WTC11 (cell line): Measurements from ENCODE around the gene PRXL2A. TPM values are rescaled to one million over a fixed set of nuclear protein-coding genes. Genes with fewer than 3 reads are reported as not detected.

Experiments
- ATAC-seq: fragments of 200-7000 bp; cut with Tn5 transposase; 2 replicates; pipeline ENCODE4 v1.10.0; 2021; ENCODE audit warnings: mild to moderate bottlenecking, moderate library complexity
- CTCF ChIA-PET: fragments of 300-600 bp; sonication (Branson Sonifier 250); formaldehyde crosslinking; loops from one replicate; lab custom pipeline; 2021; ENCODE audit warnings: antibody characterized with exemption; lab: Charles Lee
- POLR2A ChIA-PET: fragments of 350-600 bp; sonication (Branson Sonifier 250); formaldehyde crosslinking; loops from one replicate; lab custom pipeline; 2021; ENCODE audit warnings: antibody characterized with exemption; lab: Charles Lee
- DNase-seq: peaks from one replicate; pipeline ENCODE4 v3.0.0; 2021; ENCODE audit warnings: low spot score
- H3K27ac Mint-ChIP-seq: 2 replicates; pipeline ENCODE4 v1.8.0; 2021; ENCODE audit warnings: mixed read lengths
- H3K27me3 Mint-ChIP-seq: 2 replicates; pipeline ENCODE4 v1.8.0; 2021; ENCODE audit warnings: low read depth, mild to moderate bottlenecking, moderate library complexity, mixed read lengths
- H3K36me3 Mint-ChIP-seq: 2 replicates; pipeline ENCODE4 v1.8.0; 2021; ENCODE audit warnings: mixed read lengths
- H3K4me1 Mint-ChIP-seq: 2 replicates; pipeline ENCODE4 v1.8.0; 2022; ENCODE audit warnings: mixed read lengths
- H3K4me3 Mint-ChIP-seq: 2 replicates; pipeline ENCODE4 v1.8.0; 2021; ENCODE audit warnings: mild to moderate bottlenecking, moderate library complexity, mixed read lengths
- H3K9me3 Mint-ChIP-seq: 2 replicates; pipeline ENCODE4 v1.8.0; 2021; ENCODE audit warnings: mixed read lengths
- HMGA2 ChIP-seq: fragments of 250-450 bp; sonication (Bioruptor Pico); IDR thresholded peaks from 2 replicates; pipeline ENCODE4 v1.4.0; 2021; ENCODE audit warnings: mild to moderate bottlenecking, moderate library complexity
- IRF2 ChIP-seq: sonication (generic); formaldehyde crosslinking; IDR thresholded peaks from 2 replicates; pipeline ENCODE4 v1.8.0; 2022; ENCODE audit warnings: low read depth, missing genetic modification reagents, borderline replicate concordance
- JUN ChIP-seq: sonication (generic); formaldehyde crosslinking; IDR thresholded peaks from 2 replicates; pipeline ENCODE4 v1.8.0; 2023; ENCODE audit warnings: mild to moderate bottlenecking, missing genetic modification reagents
- KAT7 ChIP-seq: sonication (generic); formaldehyde crosslinking; IDR thresholded peaks from 2 replicates; pipeline ENCODE4 v1.8.1; 2023; ENCODE audit warnings: missing genetic modification reagents, mild to moderate bottlenecking, borderline replicate concordance
- NFYB ChIP-seq: sonication (generic); formaldehyde crosslinking; conservative IDR thresholded peaks from 2 replicates; pipeline ENCODE4 v1.8.0; 2022; ENCODE audit warnings: low read depth, missing genetic modification reagents
- PRRX2 ChIP-seq: fragments of 250-450 bp; sonication (Bioruptor Pico); IDR thresholded peaks from 2 replicates; pipeline ENCODE4 v1.8.0; 2021; ENCODE audit warnings: mild to moderate bottlenecking
- RORB ChIP-seq: fragments of 250-450 bp; sonication (Bioruptor Pico); IDR thresholded peaks from 2 replicates; pipeline ENCODE4 v1.9.0; 2021; ENCODE audit warnings: mild to moderate bottlenecking
- ZNF416 ChIP-seq: fragments of 250-450 bp; sonication (Bioruptor Pico); IDR thresholded peaks from 2 replicates; pipeline ENCODE4 v1.9.0; 2021; ENCODE audit warnings: mild to moderate bottlenecking, inconsistent platforms
- ZNF423 ChIP-seq: fragments of 250-450 bp; sonication (Bioruptor Pico); IDR thresholded peaks from 2 replicates; pipeline ENCODE4 v2.1.2; 2022; ENCODE audit warnings: mild to moderate bottlenecking, moderate library complexity
- ZNF671 ChIP-seq: fragments of 250-450 bp; sonication (Bioruptor Pico); IDR thresholded peaks from 2 replicates; pipeline ENCODE4 v1.8.0; 2021; ENCODE audit warnings: mild to moderate bottlenecking
- total RNA-seq: library from RNA; stranded (reverse); gene quantifications from 3 replicates; pipeline ENCODE4 v1.2.3, GENCODE V29; 2021
- TF ChIP-seq, protein P1 (sequence below): sonication (generic); formaldehyde crosslinking; IDR thresholded peaks from 2 replicates; pipeline ENCODE4 v1.8.0; 2022; ENCODE audit warnings: mild to moderate bottlenecking, missing genetic modification reagents
- TF ChIP-seq, protein P2 (sequence below): sonication (generic); formaldehyde crosslinking; IDR thresholded peaks from 2 replicates; pipeline ENCODE4 v1.8.1; 2023; ENCODE audit warnings: mild to moderate bottlenecking, missing genetic modification reagents, moderate library complexity
- TF ChIP-seq, protein P3 (sequence below): sonication (generic); formaldehyde crosslinking; IDR thresholded peaks from 2 replicates; pipeline ENCODE4 v1.8.1; 2022; ENCODE audit warnings: missing genetic modification reagents, borderline replicate concordance
- TF ChIP-seq, protein P4 (sequence below): sonication (generic); formaldehyde crosslinking; IDR thresholded peaks from 2 replicates; pipeline ENCODE4 v1.8.1; 2022; ENCODE audit warnings: mild to moderate bottlenecking, moderate library complexity, missing genetic modification reagents
- TF ChIP-seq, protein P5 (sequence below): sonication (generic); formaldehyde crosslinking; IDR thresholded peaks from 2 replicates; pipeline ENCODE4 v1.8.0; 2023; ENCODE audit warnings: missing genetic modification reagents, mild to moderate bottlenecking, borderline replicate concordance
- TF ChIP-seq, protein P6 (sequence below): sonication (generic); formaldehyde crosslinking; IDR thresholded peaks from 2 replicates; pipeline ENCODE4 v1.8.1; 2023; ENCODE audit warnings: mild to moderate bottlenecking, missing genetic modification reagents
- TF ChIP-seq, protein P7 (sequence below): fragments of 250-450 bp; sonication (Bioruptor Pico); conservative IDR thresholded peaks from 2 replicates; pipeline ENCODE4 v1.9.0; 2021; ENCODE audit warnings: mild to moderate bottlenecking
- TF ChIP-seq, protein P8 (sequence below): sonication (generic); formaldehyde crosslinking; IDR thresholded peaks from 2 replicates; pipeline ENCODE4 v1.8.0; 2023; ENCODE audit warnings: missing genetic modification reagents
- TF ChIP-seq, protein P9 (sequence below): sonication (generic); formaldehyde crosslinking; IDR thresholded peaks from 2 replicates; pipeline ENCODE4 v1.8.0; 2022; ENCODE audit warnings: mild to moderate bottlenecking, missing genetic modification reagents

The PRXL2A gene
- total RNA-seq, 1 experiment from 2014 or later = 46.6 TPM

DNA sequence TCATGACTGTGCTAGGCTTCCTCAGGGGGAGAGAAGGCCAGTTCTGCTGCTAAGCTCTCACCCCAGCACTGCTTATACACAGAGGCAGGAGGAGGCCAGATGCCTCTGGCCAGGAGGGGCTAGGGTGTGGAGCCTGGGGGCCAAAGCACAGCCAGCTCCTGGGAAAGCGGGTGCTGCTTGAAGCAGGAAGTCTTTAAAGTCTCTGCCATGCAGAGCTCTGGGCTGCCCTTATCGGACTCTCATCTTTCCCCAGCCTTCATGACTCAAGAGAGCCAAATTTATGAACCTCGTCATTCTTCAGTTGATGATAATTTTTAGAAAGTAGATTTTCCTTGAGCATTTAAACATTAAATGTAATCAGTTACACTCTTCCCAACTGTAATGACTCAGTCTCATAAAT lies 34.5 kb downstream of the PRXL2A start (continued):
- TF ChIP-seq, protein P1, sequence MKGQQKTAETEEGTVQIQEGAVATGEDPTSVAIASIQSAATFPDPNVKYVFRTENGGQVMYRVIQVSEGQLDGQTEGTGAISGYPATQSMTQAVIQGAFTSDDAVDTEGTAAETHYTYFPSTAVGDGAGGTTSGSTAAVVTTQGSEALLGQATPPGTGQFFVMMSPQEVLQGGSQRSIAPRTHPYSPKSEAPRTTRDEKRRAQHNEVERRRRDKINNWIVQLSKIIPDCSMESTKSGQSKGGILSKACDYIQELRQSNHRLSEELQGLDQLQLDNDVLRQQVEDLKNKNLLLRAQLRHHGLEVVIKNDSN (CRISPR knock-in tag) = no peak

DNA sequence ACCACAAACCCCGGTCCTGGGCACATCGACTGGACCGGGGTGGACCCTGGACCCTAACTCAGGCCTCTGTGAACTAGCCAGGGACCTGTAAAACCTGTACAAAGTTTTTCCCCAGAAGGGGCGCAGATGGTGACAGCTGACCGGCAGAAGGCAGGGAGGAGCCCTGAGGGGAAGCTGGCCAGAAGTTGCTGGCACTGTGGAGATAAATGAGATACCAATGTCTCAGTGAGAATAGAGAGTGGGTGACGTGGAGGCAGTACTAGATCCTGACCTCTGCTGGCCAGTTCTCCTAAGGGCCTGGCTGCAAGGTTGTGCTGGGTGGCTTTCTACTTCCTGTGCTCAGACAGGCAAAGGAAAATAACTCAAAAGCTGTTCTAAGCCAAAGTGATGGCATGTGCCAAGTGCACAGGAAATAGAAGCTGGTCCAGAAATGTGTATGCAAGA lies 35.2 kb downstream of the PRXL2A start:
- ChIA-PET POLR2A (interaction anchor here (1.5 kb wide), 1 partner anchor 62 kb away, joined by 6 read pairs; no protein-coding TSS in a partner anchor), CTCF (interaction anchor here (0.7 to 34.2 kb wide), 20 partner anchors 8 to 236 kb away, joined by 3 to 802 read pairs (median 9); partner anchors contain the start of gene PRXL2A)
- ATAC-seq (peak; percentile 74), DNase-seq (peak; percentile 19)
- no peak overlapping the region for H3K4me3 Mint-ChIP-seq
- no peaks in the 10 kb centered on the region for H3K36me3 Mint-ChIP-seq
- H3K27ac Mint-ChIP-seq = no peak overlapping the region
- H3K4me1 Mint-ChIP-seq = peaks cover 19% of the 10 kb centered on the region
- no peak for TF ChIP-seq KAT7 (CRISPR knock-in tag)
- no peak for TF ChIP-seq RORB (CRISPR knock-in tag)
- TF ChIP-seq ZNF423 (CRISPR knock-in tag) = no peak
- TF ChIP-seq PRRX2 = no peak
- H3K27me3 Mint-ChIP-seq = no peaks in the 10 kb centered on the region
- H3K9me3 Mint-ChIP-seq = no peaks in the 10 kb centered on the region

DNA sequence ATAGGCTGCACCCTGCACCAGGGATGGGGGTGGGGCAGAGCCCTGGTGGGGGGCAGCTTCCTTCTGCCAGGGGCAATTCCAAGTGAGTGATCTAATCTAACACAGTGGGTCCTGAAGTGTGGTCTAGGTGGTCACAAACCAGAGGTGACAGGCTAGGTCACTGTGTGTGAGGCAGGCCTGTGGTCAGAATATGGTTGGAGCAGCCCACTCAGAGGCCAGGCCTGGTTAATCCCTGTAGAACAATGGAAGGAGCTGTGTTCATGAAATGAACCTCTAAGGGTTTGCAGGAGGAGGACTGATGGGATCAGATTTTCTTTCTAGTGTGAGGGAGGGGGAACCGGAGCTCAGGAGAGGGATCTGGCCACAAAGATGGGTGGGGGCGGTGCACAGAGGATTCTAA lies 35.8 kb downstream of the PRXL2A start:
- Mint-ChIP-seq H3K4me1 (peaks cover 19% of the 10 kb centered on the region), H3K9me3 (no peaks in the 10 kb centered on the region), H3K27ac (no peak overlapping the region), H3K27me3 (no peaks in the 10 kb centered on the region), H3K4me3 (no peak overlapping the region), H3K36me3 (no peaks in the 10 kb centered on the region)
- DNase-seq (no peak), ATAC-seq (no peak)
- ChIA-PET POLR2A (interaction anchor here (1.1 to 1.5 kb wide), 3 partner anchors 21 to 61 kb away, joined by 4 to 6 read pairs (median 4); no protein-coding TSS in a partner anchor), CTCF (interaction anchor here (0.5 to 34.2 kb wide), 27 partner anchors 9 to 236 kb away, joined by 3 to 802 read pairs (median 5); partner anchors contain the start of gene PRXL2A)
- no peak for TF ChIP-seq ZNF416 (CRISPR knock-in tag)
- no peak for TF ChIP-seq IRF2
- TF ChIP-seq, protein P2, sequence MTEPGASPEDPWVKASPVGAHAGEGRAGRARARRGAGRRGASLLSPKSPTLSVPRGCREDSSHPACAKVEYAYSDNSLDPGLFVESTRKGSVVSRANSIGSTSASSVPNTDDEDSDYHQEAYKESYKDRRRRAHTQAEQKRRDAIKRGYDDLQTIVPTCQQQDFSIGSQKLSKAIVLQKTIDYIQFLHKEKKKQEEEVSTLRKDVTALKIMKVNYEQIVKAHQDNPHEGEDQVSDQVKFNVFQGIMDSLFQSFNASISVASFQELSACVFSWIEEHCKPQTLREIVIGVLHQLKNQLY (CRISPR knock-in tag) = no peak
- TF ChIP-seq, protein P3, sequence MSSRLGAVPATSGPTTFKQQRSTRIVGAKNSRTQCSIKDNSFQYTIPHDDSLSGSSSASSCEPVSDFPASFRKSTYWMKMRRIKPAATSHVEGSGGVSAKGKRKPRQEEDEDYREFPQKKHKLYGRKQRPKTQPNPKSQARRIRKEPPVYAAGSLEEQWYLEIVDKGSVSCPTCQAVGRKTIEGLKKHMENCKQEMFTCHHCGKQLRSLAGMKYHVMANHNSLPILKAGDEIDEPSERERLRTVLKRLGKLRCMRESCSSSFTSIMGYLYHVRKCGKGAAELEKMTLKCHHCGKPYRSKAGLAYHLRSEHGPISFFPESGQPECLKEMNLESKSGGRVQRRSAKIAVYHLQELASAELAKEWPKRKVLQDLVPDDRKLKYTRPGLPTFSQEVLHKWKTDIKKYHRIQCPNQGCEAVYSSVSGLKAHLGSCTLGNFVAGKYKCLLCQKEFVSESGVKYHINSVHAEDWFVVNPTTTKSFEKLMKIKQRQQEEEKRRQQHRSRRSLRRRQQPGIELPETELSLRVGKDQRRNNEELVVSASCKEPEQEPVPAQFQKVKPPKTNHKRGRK (CRISPR knock-in tag) = no peak
- TF ChIP-seq PRRX2 = no peak
- TF ChIP-seq, protein P4, sequence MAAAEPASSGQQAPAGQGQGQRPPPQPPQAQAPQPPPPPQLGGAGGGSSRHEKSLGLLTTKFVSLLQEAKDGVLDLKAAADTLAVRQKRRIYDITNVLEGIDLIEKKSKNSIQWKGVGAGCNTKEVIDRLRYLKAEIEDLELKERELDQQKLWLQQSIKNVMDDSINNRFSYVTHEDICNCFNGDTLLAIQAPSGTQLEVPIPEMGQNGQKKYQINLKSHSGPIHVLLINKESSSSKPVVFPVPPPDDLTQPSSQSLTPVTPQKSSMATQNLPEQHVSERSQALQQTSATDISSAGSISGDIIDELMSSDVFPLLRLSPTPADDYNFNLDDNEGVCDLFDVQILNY (CRISPR knock-in tag) = no peak
- no peak for TF ChIP-seq NFYB (CRISPR knock-in tag)
- TF ChIP-seq, protein P5, sequence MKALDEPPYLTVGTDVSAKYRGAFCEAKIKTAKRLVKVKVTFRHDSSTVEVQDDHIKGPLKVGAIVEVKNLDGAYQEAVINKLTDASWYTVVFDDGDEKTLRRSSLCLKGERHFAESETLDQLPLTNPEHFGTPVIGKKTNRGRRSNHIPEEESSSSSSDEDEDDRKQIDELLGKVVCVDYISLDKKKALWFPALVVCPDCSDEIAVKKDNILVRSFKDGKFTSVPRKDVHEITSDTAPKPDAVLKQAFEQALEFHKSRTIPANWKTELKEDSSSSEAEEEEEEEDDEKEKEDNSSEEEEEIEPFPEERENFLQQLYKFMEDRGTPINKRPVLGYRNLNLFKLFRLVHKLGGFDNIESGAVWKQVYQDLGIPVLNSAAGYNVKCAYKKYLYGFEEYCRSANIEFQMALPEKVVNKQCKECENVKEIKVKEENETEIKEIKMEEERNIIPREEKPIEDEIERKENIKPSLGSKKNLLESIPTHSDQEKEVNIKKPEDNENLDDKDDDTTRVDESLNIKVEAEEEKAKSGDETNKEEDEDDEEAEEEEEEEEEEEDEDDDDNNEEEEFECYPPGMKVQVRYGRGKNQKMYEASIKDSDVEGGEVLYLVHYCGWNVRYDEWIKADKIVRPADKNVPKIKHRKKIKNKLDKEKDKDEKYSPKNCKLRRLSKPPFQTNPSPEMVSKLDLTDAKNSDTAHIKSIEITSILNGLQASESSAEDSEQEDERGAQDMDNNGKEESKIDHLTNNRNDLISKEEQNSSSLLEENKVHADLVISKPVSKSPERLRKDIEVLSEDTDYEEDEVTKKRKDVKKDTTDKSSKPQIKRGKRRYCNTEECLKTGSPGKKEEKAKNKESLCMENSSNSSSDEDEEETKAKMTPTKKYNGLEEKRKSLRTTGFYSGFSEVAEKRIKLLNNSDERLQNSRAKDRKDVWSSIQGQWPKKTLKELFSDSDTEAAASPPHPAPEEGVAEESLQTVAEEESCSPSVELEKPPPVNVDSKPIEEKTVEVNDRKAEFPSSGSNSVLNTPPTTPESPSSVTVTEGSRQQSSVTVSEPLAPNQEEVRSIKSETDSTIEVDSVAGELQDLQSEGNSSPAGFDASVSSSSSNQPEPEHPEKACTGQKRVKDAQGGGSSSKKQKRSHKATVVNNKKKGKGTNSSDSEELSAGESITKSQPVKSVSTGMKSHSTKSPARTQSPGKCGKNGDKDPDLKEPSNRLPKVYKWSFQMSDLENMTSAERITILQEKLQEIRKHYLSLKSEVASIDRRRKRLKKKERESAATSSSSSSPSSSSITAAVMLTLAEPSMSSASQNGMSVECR (CRISPR knock-in tag) = no peak
- TF ChIP-seq, protein P6, sequence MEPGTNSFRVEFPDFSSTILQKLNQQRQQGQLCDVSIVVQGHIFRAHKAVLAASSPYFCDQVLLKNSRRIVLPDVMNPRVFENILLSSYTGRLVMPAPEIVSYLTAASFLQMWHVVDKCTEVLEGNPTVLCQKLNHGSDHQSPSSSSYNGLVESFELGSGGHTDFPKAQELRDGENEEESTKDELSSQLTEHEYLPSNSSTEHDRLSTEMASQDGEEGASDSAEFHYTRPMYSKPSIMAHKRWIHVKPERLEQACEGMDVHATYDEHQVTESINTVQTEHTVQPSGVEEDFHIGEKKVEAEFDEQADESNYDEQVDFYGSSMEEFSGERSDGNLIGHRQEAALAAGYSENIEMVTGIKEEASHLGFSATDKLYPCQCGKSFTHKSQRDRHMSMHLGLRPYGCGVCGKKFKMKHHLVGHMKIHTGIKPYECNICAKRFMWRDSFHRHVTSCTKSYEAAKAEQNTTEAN (CRISPR knock-in tag) = no peak
- TF ChIP-seq, protein P7, sequence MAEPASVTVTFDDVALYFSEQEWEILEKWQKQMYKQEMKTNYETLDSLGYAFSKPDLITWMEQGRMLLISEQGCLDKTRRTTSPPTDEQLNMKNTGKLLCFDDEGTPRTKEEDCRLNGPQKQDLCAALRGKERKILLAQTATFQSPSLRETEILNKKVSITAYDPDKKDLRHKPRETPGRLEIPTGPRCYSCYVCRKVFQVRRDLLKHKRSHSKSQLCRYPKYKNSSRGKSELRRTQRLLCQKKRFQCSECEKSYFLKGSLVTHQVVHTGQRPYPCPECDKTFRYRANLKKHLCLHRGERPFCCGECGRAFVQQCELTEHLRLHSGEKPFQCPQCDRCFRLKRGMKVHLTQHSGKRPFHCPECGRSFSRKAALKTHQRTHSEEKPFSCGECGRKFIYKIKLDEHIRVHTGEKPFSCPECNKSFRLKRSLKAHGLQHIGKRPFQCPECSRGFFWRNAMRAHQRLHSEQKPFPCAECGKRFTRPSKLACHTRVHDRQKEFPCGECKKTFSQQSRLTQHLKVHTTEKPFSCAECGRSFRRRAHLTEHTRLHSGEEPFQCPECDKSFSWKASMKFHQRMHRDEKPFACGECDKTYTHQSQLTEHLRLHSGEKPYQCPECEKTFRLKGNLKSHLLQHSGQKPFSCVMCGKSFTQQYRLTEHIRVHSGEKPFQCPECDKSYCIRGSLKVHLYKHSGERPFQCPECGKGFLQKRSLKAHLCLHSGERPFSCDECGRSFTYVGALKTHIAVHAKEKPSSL (CRISPR knock-in tag) = no peak
- TF ChIP-seq HMGA2 = no peak
- no peak for TF ChIP-seq JUN (CRISPR knock-in tag)
- no peak for TF ChIP-seq ZNF671 (CRISPR knock-in tag)
- TF ChIP-seq, protein P8, sequence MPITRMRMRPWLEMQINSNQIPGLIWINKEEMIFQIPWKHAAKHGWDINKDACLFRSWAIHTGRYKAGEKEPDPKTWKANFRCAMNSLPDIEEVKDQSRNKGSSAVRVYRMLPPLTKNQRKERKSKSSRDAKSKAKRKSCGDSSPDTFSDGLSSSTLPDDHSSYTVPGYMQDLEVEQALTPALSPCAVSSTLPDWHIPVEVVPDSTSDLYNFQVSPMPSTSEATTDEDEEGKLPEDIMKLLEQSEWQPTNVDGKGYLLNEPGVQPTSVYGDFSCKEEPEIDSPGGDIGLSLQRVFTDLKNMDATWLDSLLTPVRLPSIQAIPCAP = no peak
- TF ChIP-seq, protein P9, sequence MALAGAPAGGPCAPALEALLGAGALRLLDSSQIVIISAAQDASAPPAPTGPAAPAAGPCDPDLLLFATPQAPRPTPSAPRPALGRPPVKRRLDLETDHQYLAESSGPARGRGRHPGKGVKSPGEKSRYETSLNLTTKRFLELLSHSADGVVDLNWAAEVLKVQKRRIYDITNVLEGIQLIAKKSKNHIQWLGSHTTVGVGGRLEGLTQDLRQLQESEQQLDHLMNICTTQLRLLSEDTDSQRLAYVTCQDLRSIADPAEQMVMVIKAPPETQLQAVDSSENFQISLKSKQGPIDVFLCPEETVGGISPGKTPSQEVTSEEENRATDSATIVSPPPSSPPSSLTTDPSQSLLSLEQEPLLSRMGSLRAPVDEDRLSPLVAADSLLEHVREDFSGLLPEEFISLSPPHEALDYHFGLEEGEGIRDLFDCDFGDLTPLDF (CRISPR knock-in tag) = no peak
